ENCODE data around the gene SRPK2.

- TF ChIP-seq POLR2AphosphoS5 (IDR thresholded peaks at IDR 0.05; ENCODE audit: borderline replicate concordance, low read depth, low read length) (no peak), EZH2 (IDR thresholded peaks at IDR 0.05) (no peak), FOXP2 (optimal IDR thresholded peaks at IDR 0.05; ENCODE audit: control extremely low read depth, extremely low read length, insufficient read depth) (no peak)
Measured at GRCh38 chr7:105149827-105150226, 238.9 kb downstream of the SRPK2 start.

Data from SK-N-MC (cell line).